SK-N-SH (cell line): ENCODE measurements around the gene CACFD1. TPM values are rescaled to one million over a fixed set of nuclear protein-coding genes. Genes with fewer than 3 reads are reported as not detected.

ENCODE experiments used
- CTCF ChIA-PET: fragments of 300-600, 350-600 bp; formaldehyde crosslinking; extraction: SDS; loops from one replicate; lab custom pipeline; 2021; lab: Yijun Ruan, JAX
- POLR2A ChIA-PET: fragments of 350-600 bp; sonication (Branson Sonifier 250); formaldehyde crosslinking; extraction: SDS; loops from one replicate; lab custom pipeline; 2020; ENCODE audit warnings: antibody characterized with exemption, inconsistent platforms; lab: Yijun Ruan, JAX
- DNase-seq: peaks from one replicate; pipeline ENCODE4 v3.0.0; 2012
- H2AFZ ChIP-seq: fragments of 200-600 bp; sonication (generic); 2 replicates; pipeline ENCODE4 v1.8.1; 2016; ENCODE audit warnings: antibody characterized with exemption, mild to moderate bottlenecking, low read depth
- H3F3A ChIP-seq: fragments of 200-600 bp; sonication (generic); replicated peaks from 2 replicates; pipeline ENCODE3; 2016; ENCODE audit warnings: antibody characterized with exemption, mild to moderate bottlenecking; ENCODE audit not compliant: insufficient read depth
- H3K27ac ChIP-seq, 2 experiments: fragments of 200-500 bp in 1 of 2; fragments of 200-600 bp in 1 of 2; sonication (Bioruptor generic) in 1 of 2; sonication (generic), shearing (Covaris generic) in 1 of 2; 2 replicates each; pipeline versions ENCODE4 v1.5.1 to v1.6.1; 2014 to 2016; ENCODE audit warnings: low read depth in 2 of 2, inconsistent platforms in 1 of 2, low read length in 1 of 2, mild to moderate bottlenecking in 1 of 2, mixed read lengths in 1 of 2
- H3K27me3 ChIP-seq: fragments of 200-600 bp; sonication (generic), shearing (Covaris generic); 2 replicates; pipeline ENCODE4 v1.6.1; 2016; ENCODE audit warnings: mixed run types; ENCODE audit not compliant: insufficient read depth
- H3K36me3 ChIP-seq, 2 experiments: fragments of 200-500 bp in 1 of 2; fragments of 200-600 bp in 1 of 2; sonication (Bioruptor generic) in 1 of 2; sonication (generic) in 1 of 2; replicated peaks in 1 of 2; 2 replicates each; pipeline versions ENCODE3 to v1.5.1; 2014 to 2016; ENCODE audit warnings: low read length in 1 of 2, mild to moderate bottlenecking in 1 of 2; ENCODE audit not compliant: insufficient read depth in 2 of 2, control insufficient read depth in 1 of 2
- H3K4me1 ChIP-seq, 2 experiments: fragments of 200-500 bp in 1 of 2; fragments of 200-600 bp in 1 of 2; sonication (Bioruptor generic) in 1 of 2; sonication (generic), shearing (Covaris generic) in 1 of 2; 2 replicates each; pipeline versions ENCODE4 v1.5.1 to v1.6.1; 2014 to 2016; ENCODE audit warnings: low read depth in 1 of 2, low read length in 1 of 2, mixed run types in 1 of 2; ENCODE audit not compliant: insufficient read depth in 2 of 2, control insufficient read depth in 1 of 2
- H3K4me2 ChIP-seq: fragments of 200-600 bp; sonication (generic), shearing (Covaris generic); 2 replicates; pipeline ENCODE4 v1.6.1; 2017; ENCODE audit warnings: mixed run types
- H3K4me3 ChIP-seq, 2 experiments: fragments of 200-500 bp in 1 of 2; fragments of 200-600 bp in 1 of 2; sonication (Bioruptor generic) in 1 of 2; sonication (generic), shearing (Covaris generic) in 1 of 2; 2 replicates each; pipeline versions ENCODE4 v1.5.1 to v1.8.1; 2014 to 2016; ENCODE audit warnings: low read depth in 2 of 2, inconsistent platforms in 1 of 2, low read length in 1 of 2, mild to moderate bottlenecking in 1 of 2, mixed read lengths in 1 of 2, moderate library complexity in 1 of 2
- H3K79me2 ChIP-seq: fragments of 200-600 bp; sonication (generic); 2 replicates; pipeline ENCODE4 v1.8.1; 2017; ENCODE audit warnings: mild to moderate bottlenecking; ENCODE audit not compliant: insufficient read depth
- H3K9ac ChIP-seq: fragments of 200-600 bp; sonication (generic); 2 replicates; pipeline ENCODE4 v1.6.1; 2017; ENCODE audit warnings: mixed run types
- H3K9me2 ChIP-seq: fragments of 200-600 bp; sonication (generic); 2 replicates; pipeline ENCODE4 v1.6.1; 2017; ENCODE audit warnings: mixed run types
- H3K9me3 ChIP-seq: fragments of 200-600 bp; sonication (generic); 2 replicates; pipeline ENCODE4 v1.6.1; 2017; ENCODE audit warnings: mixed run types, mild to moderate bottlenecking, moderate library complexity
- H4K20me1 ChIP-seq: fragments of 200-600 bp; sonication (generic); 2 replicates; pipeline ENCODE4 v1.6.1; 2017; ENCODE audit warnings: mild to moderate bottlenecking, mixed run types; ENCODE audit not compliant: insufficient read depth
- CTCF ChIP-seq: fragments of 200-600 bp; sonication (generic); IDR thresholded peaks from 2 replicates; pipeline ENCODE4 v1.6.1; 2017; ENCODE audit warnings: antibody characterized with exemption, mild to moderate bottlenecking, moderate library complexity
- EP300 ChIP-seq, 2 experiments: IDR thresholded peaks; 2 replicates each; pipeline versions ENCODE4 v1.4.0 to v1.6.1; 2012; ENCODE audit warnings: borderline replicate concordance in 1 of 2, low read depth in 1 of 2, low read length in 1 of 2
- FOXJ3 ChIP-seq: sonication (generic); formaldehyde crosslinking; IDR thresholded peaks from 2 replicates; pipeline ENCODE4 v1.5.1; 2020; ENCODE audit warnings: mild to moderate bottlenecking, missing genetic modification reagents
- IRF3 ChIP-seq: fragments of 150-350 bp; IDR thresholded peaks from 2 replicates; pipeline ENCODE4 v1.6.1; 2016; ENCODE audit warnings: mild to moderate bottlenecking, low read depth, low read length
- JUND ChIP-seq: IDR thresholded peaks from 2 replicates; pipeline ENCODE4 v1.4.0; 2012
- MAX ChIP-seq: IDR thresholded peaks from 2 replicates; pipeline ENCODE4 v1.4.0; 2012; ENCODE audit warnings: low read depth
- MEF2A ChIP-seq: IDR thresholded peaks from 2 replicates; pipeline ENCODE4 v1.4.0; 2012; ENCODE audit warnings: low read depth, borderline replicate concordance
- MXI1 ChIP-seq: IDR thresholded peaks from 2 replicates; pipeline ENCODE4 v1.6.1; 2012; ENCODE audit warnings: mild to moderate bottlenecking, low read depth, low read length, improper control_type of control experiment
- NFIC ChIP-seq: IDR thresholded peaks from 2 replicates; pipeline ENCODE4 v1.4.0; 2012; ENCODE audit warnings: borderline replicate concordance
- NRF1 ChIP-seq: IDR thresholded peaks from 2 replicates; pipeline ENCODE4 v1.6.1; 2012; ENCODE audit warnings: low read depth, mild to moderate bottlenecking, low read length
- PBX3 ChIP-seq: IDR thresholded peaks from 2 replicates; pipeline ENCODE4; 2012
- POLR2AphosphoS5 ChIP-seq: IDR thresholded peaks from 2 replicates; pipeline ENCODE4 v1.6.1; 2012; ENCODE audit warnings: low read depth, low read length
- RAD21 ChIP-seq: IDR thresholded peaks from 2 replicates; pipeline ENCODE4 v1.6.1; 2012; ENCODE audit warnings: mild to moderate bottlenecking, low read length
- RCOR1 ChIP-seq: fragments of 150-350 bp; IDR thresholded peaks from 2 replicates; pipeline ENCODE4 v1.6.1; 2017; ENCODE audit warnings: antibody characterized with exemption, low read length
- REST ChIP-seq: IDR thresholded peaks from 2 replicates; pipeline ENCODE4 v1.6.1; 2012; ENCODE audit warnings: mild to moderate bottlenecking, low read depth, low read length, moderate library complexity
- RXRA ChIP-seq: IDR thresholded peaks from 2 replicates; pipeline ENCODE4 v1.4.0; 2012; ENCODE audit warnings: low read depth, mild to moderate bottlenecking, borderline replicate concordance
- SIN3A ChIP-seq: IDR thresholded peaks from 2 replicates; pipeline ENCODE4 v1.6.1; 2012; ENCODE audit warnings: low read depth, mild to moderate bottlenecking, low read length, moderate library complexity, borderline replicate concordance
- TCF12 ChIP-seq: IDR thresholded peaks from 2 replicates; pipeline ENCODE4 v1.4.0; 2012
- USF2 ChIP-seq: fragments of 150-350 bp; IDR thresholded peaks from 2 replicates; pipeline ENCODE4 v1.6.1; 2017; ENCODE audit warnings: antibody characterized with exemption, low read length, low read depth, borderline replicate concordance
- ZBTB33 ChIP-seq: IDR thresholded peaks from 2 replicates; pipeline ENCODE4 v1.4.0; 2012; ENCODE audit warnings: low read depth, borderline replicate concordance
- WGBS: methylation state at CpG from one replicate; pipeline ENCODE4 v1.1.6; 2017; ENCODE audit warnings: low lambda C conversion rate; 5-methylcytosine and 5-hydroxymethylcytosine counted together
- polyA plus RNA-seq, 3 experiments: library from polyadenylated mRNA; depleted of rRNA; stranded (reverse); fragments of >200 nt; gene quantifications; 2 replicates each; pipeline ENCODE4 v1.2.3, GENCODE V29; 2012

CACFD1 gene
- polyA plus RNA-seq, 1 of the 3 experiments (the other 2 are of a cell fraction) = 16.8 TPM

GRCh38 chr9:133490865-133491655, 31.3 kb downstream of the CACFD1 start (continued):
- TF ChIP-seq REST = no peak
- TF ChIP-seq TCF12 = no peak
- no peak for TF ChIP-seq JUND
- no peak for TF ChIP-seq SIN3A
- TF ChIP-seq CTCF = no peak

- peaks cover 0 to 32% of the 10 kb centered on the region in 2 experiments; a peak in 1 of 4 replicates for H3K4me1 ChIP-seq
- H4K20me1 ChIP-seq = no peaks in the 10 kb centered on the region
- no peaks in the 10 kb centered on the region for H3K9me2 ChIP-seq
- peak; percentile 15 for DNase-seq
- no peaks in the 10 kb centered on the region for H3K27me3 ChIP-seq
- H3K9ac ChIP-seq = no peak overlapping the region
- no peak overlapping the region for H3K4me2 ChIP-seq
- 93% methylated on average over 7 of the region's 8 CpGs for WGBS
- no peak overlapping the region for H3K4me3 ChIP-seq
- H3F3A ChIP-seq = no peaks in the 10 kb centered on the region
- ChIA-PET CTCF (interaction anchor here (1.3 to 2.0 kb wide), 2 partner anchors 42 to 85 kb away, joined by 4 to 6 read pairs; partner anchors contain the start of gene ADAMTSL2), POLR2A (no interaction called here)
- no peak overlapping the region for H3K27ac ChIP-seq
- no peak overlapping the region for H2AFZ ChIP-seq
- no peaks in the 10 kb centered on the region for H3K9me3 ChIP-seq
- no peaks in the 10 kb centered on the region for H3K79me2 ChIP-seq
- H3K36me3 ChIP-seq = no peaks in the 10 kb centered on the region
- TF ChIP-seq USF2 (no peak), ZBTB33 (no peak), TCF12 (no peak), POLR2AphosphoS5 (no peak), IRF3 (no peak), FOXJ3 (no peak), NFIC (no peak), MXI1 (no peak), EP300 (IDR thresholded peaks at IDR 0.05; ENCODE audit: borderline replicate concordance in 1 of 2, low read depth in 1 of 2, low read length in 1 of 2) (no peak), RAD21 (no peak), RCOR1 (no peak), RXRA (no peak), SIN3A (no peak), MAX (no peak), PBX3 (no peak), NRF1 (no peak), MEF2A (no peak)
Measured at GRCh38 chr9:133491656-133491925, 31.8 kb downstream of the CACFD1 start.
